Measurements from ENCODE around the gene FOXP4. TPM values are rescaled to one million over a fixed set of nuclear protein-coding genes. Genes with fewer than 3 reads are reported as not detected.

The FOXP4 gene
- total RNA-seq, 1 donor from 2014 or later = 19.5 TPM

DNA sequence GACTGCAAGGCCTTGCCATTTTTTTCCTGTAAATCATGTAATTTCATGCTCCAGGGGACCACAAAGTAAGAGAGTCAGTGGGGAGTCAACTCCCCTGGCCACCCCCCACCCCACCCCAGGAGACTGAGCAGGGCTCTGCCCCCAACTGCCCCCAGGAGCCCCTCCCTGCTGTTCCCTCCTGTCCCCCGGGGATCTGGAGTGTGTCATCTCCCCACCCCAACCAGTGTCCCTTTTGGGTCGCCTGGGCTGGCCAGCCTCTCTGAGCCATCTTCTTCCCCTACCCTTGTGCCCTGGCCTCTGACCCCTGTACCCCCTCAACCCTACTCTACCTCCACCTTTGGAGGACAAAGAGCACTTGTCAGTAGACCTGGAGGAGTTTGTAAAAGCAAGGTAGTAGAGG lies 29.4 kb downstream of the FOXP4 start:
- Histone ChIP-seq H3K4me1 (peaks cover 11 to 23% of the 10 kb centered on the region in 2 donors), H3K4me3 (no peak overlapping the region), H3K36me3 (no peaks in the 10 kb centered on the region), H3K9me3 (no peaks in the 10 kb centered on the region), H3K27ac (no peak overlapping the region), H3K27me3 (no peaks in the 10 kb centered on the region)
- DNase-seq (ENCODE audit: low spot score in 2 of 2) = no peak
- intact Hi-C loops (cut with DNase I) = no loop called here
- TF ChIP-seq, protein P1, sequence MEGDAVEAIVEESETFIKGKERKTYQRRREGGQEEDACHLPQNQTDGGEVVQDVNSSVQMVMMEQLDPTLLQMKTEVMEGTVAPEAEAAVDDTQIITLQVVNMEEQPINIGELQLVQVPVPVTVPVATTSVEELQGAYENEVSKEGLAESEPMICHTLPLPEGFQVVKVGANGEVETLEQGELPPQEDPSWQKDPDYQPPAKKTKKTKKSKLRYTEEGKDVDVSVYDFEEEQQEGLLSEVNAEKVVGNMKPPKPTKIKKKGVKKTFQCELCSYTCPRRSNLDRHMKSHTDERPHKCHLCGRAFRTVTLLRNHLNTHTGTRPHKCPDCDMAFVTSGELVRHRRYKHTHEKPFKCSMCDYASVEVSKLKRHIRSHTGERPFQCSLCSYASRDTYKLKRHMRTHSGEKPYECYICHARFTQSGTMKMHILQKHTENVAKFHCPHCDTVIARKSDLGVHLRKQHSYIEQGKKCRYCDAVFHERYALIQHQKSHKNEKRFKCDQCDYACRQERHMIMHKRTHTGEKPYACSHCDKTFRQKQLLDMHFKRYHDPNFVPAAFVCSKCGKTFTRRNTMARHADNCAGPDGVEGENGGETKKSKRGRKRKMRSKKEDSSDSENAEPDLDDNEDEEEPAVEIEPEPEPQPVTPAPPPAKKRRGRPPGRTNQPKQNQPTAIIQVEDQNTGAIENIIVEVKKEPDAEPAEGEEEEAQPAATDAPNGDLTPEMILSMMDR (IDR thresholded peaks at IDR 0.05) = no peak

DNA sequence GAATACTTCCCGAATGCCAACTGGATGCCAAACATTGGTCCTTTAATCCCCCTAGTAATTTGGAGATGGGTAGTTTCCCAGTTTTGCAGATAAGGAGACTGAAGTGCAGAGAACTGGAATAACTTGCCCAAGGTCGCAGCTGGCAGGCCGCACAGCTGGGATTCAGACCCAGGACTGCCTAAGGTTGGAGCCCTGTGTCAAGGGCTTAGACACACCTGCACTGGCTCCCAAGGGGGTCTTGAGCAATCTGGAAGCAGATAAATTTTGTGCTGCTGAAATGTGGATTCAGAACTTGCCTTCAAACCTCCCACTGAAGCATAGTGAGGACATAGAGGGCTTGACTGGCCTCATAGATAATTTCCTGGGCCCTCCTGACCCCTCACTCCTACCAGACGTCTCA lies 30.5 kb downstream of the FOXP4 start:
- TF ChIP-seq, protein P1 (IDR thresholded peaks at IDR 0.05) = no peak
- no peaks in the 10 kb centered on the region for H3K36me3 ChIP-seq
- H3K27me3 ChIP-seq = no peaks in the 10 kb centered on the region
- H3K9me3 ChIP-seq = no peaks in the 10 kb centered on the region
- no peak overlapping the region for H3K27ac ChIP-seq
- H3K4me1 ChIP-seq = peaks cover 18 to 34% of the 10 kb centered on the region in 2 donors
- no peak overlapping the region for H3K4me3 ChIP-seq
- intact Hi-C loops (cut with DNase I) = no loop called here
- no peak for DNase-seq (ENCODE audit: low spot score in 2 of 2)

DNA sequence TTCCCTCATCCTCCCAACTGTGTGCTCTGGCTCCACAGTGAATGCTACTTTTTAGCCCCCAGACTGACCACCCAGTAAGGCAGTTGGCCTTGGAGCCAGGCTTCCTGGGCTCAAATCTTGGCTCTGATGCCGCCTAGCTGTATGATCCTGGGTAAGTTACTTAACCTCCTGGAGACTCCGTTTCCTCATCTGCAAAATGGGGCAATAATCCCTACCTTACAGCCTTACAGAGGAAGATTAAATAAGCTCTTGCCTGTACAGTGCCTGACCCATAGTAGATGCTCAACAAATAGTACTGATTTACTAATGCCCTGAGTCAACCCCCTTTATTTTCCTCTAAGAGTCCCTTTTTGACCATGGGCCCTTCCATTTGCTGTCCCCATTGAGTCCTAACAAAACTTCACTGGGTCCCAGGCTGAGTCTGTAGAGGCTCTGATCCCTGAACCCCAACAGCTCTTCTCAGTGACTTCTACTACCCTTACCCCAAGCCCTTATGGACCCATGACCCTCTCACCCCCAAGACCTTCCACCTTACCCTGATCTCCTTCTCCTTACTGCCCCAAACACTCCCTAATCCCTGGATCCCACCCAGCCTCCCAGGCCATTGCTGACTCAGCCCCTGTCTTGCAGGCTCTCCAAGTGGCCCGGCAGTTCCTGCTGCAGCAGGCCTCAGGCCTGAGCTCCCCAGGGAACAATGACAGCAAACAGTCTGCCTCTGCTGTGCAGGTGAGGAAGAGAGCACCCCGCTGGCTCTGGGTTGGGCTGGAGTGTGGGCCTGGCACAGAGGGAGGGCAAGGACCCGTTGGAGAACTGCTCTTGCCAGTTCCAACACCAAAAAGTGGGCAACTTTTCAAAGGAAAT lies 31.4 kb downstream of the FOXP4 start:
- H3K27ac ChIP-seq = peak overlapping the region; percentile 19 to 33
- no peaks in the 10 kb centered on the region for H3K27me3 ChIP-seq
- no peak for DNase-seq (ENCODE audit: low spot score in 2 of 2)
- H3K4me1 ChIP-seq = peaks cover 18 to 32% of the 10 kb centered on the region in 2 donors
- no peaks in the 10 kb centered on the region for H3K9me3 ChIP-seq
- no peak overlapping the region for H3K4me3 ChIP-seq
- intact Hi-C loops (cut with DNase I) = no loop called here
- TF ChIP-seq, protein P1 (IDR thresholded peaks at IDR 0.05) = no peak
- H3K36me3 ChIP-seq = no peaks in the 10 kb centered on the region

DNA sequence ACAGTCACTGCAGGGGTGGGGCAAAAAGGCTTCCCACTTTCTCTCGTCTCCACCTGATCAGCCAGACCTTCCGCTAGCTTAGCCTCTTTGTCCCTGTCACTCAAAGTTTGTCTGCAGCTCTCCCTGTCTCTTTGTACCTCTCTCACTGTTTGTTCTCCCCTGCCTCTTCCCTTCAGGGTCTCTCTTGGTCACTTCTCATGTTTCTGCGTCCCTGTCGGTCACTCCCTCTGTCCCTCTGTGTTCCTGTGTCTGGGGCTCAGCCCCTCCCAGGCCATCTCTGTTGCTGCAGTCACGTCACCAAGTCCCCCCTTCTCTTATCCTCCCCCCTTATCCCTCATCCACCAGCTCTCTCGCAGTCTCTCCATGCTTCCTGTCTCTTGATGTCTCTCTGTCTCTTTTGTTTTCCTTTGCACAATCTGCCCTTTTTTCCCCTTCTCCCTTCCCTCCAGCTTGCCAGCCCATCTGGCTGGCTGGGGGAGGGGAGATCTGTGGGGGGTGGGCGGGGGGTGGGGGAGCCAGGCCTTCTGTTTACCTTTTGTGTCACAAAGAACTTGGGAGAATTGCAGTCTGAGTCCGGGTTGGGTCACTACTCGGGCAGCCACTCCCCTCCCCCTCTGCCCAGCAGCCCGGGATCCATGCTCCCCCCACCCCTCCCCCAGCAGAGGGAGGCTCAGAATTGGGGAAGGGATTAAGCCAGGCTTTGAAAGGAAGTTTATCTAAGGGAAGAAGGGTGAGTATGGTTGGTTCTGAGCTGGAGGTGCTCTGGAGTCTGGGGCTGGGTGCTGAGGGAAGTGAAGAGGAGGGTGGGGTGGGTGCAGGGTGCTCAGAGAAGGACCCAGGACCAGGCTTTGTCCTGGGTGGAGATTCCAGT lies 32.3 kb downstream of the FOXP4 start:
- intact Hi-C loops (cut with DNase I) = no loop called here
- no peak overlapping the region for H3K4me3 ChIP-seq
- peaks cover 18 to 32% of the 10 kb centered on the region in 2 donors for H3K4me1 ChIP-seq
- H3K36me3 ChIP-seq = no peaks in the 10 kb centered on the region
- H3K27me3 ChIP-seq = no peaks in the 10 kb centered on the region
- no peak for DNase-seq (ENCODE audit: low spot score in 2 of 2)
- H3K27ac ChIP-seq = peak overlapping the region; percentile 19 to 33
- TF ChIP-seq, protein P1 (IDR thresholded peaks at IDR 0.05) = no peak
- no peaks in the 10 kb centered on the region for H3K9me3 ChIP-seq

DNA sequence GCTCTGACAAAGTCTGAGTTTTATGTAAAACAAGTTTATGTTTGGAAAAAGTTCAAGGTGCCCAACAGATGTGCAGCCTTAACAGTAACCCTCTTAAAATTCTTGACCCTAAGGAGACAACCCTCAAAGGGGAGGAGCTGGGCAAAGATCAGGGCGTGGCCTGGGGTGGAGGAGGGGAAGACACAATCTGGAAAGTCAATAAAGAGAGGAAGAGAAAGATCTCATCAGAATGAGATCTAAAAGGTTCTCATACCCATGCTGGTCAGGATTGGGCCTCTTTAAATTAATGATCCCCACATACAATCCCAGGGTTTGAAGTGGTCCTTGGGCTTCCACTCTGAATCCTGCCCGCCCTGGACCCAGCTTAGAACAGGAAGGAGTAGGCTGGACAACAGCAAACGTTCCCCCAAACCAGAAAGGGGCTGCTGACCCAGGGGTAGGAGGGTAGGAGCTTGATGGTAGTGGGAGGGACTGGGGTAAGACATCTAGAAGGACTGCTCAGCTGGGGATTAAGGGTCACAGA lies 33.0 kb downstream of the FOXP4 start:
- H3K9me3 ChIP-seq = no peaks in the 10 kb centered on the region
- TF ChIP-seq, protein P1 (IDR thresholded peaks at IDR 0.05) = no peak
- DNase-seq (ENCODE audit: low spot score in 2 of 2) = no peak
- H3K27me3 ChIP-seq = no peaks in the 10 kb centered on the region
- no peak overlapping the region for H3K27ac ChIP-seq
- intact Hi-C loops (cut with DNase I) = no loop called here
- H3K36me3 ChIP-seq = no peaks in the 10 kb centered on the region
- H3K4me3 ChIP-seq = no peak overlapping the region
- H3K4me1 ChIP-seq = peaks cover 18 to 32% of the 10 kb centered on the region in 2 donors

Measured in ascending aorta (tissue), 2 donors.